WERI-Rb-1 (cell line): ENCODE data around the gene ZC3H10.

ENCODE experiments used
- DNase-seq: peaks from one replicate; pipeline ENCODE4 v3.0.0-alpha.2; 2020
- H3K27ac ChIP-seq: fragments of 250-450 bp; sonication (Bioruptor Pico); 2 replicates; pipeline ENCODE4 v1.5.1; 2020; ENCODE audit warnings: mild to moderate bottlenecking, moderate library complexity
- H3K27me3 ChIP-seq: fragments of 250-450 bp; sonication (Bioruptor Pico); 2 replicates; pipeline ENCODE4 v1.5.1; 2021; ENCODE audit warnings: mild to moderate bottlenecking, low read depth, moderate library complexity; ENCODE audit not compliant: insufficient read depth, severe bottlenecking
- H3K36me3 ChIP-seq: fragments of 250-450 bp; sonication (Bioruptor Pico); 2 replicates; pipeline ENCODE4 v1.5.1; 2020; ENCODE audit warnings: mild to moderate bottlenecking, moderate library complexity
- H3K4me3 ChIP-seq: 2 replicates; pipeline ENCODE4 v1.5.1; 2011; ENCODE audit warnings: low read depth, mild to moderate bottlenecking, control low read depth, low read length
- H3K9me3 ChIP-seq: fragments of 250-450 bp; sonication (Bioruptor Pico); 2 replicates; pipeline ENCODE4 v1.5.1; 2021; ENCODE audit warnings: mild to moderate bottlenecking, moderate library complexity; ENCODE audit not compliant: severe bottlenecking
- TF ChIP-seq, protein P1 (sequence below): IDR thresholded peaks from 2 replicates; pipeline ENCODE4 v1.5.1; 2011; ENCODE audit warnings: low read depth, mild to moderate bottlenecking, control low read depth, inconsistent platforms, low read length

The ZC3H10 gene

DNA sequence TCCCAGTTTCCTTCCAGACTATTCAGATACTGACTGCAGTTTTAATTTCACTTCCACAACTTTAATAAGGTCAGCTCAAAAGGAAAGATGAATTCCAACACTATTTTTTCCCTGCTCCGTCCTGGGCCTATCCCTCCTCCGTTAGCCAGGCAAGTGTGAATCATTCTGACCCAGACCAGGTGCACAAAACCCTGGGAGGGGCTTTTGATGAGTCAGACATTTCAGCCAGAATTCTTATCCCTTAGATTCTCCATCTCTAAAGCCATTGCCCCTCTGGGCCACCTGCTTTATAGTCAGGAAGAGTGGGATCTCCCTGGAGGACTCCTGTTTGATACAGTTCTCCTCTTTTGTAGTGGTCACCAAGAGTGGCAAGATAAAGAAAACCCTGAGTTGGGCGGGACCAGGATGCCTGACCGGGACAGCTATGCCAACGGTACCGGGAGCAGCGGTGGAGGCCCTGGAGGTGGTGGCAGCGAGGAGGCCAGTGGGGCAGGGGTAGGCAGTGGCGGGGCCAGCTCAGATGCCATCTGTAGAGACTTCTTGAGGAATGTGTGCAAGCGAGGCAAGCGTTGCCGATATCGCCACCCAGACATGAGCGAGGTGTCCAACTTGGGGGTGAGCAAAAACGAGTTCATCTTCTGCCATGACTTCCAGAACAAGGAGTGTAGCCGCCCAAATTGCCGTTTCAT lies 2.2 kb downstream of the ZC3H10 start:
- Histone ChIP-seq H3K36me3 (peaks cover 24% of the 10 kb centered on the region), H3K27ac (no peak overlapping the region), H3K9me3 (peaks cover 6% of the 10 kb centered on the region), H3K4me3 (no peak overlapping the region), H3K27me3 (no peaks in the 10 kb centered on the region)
- TF ChIP-seq, protein P1, sequence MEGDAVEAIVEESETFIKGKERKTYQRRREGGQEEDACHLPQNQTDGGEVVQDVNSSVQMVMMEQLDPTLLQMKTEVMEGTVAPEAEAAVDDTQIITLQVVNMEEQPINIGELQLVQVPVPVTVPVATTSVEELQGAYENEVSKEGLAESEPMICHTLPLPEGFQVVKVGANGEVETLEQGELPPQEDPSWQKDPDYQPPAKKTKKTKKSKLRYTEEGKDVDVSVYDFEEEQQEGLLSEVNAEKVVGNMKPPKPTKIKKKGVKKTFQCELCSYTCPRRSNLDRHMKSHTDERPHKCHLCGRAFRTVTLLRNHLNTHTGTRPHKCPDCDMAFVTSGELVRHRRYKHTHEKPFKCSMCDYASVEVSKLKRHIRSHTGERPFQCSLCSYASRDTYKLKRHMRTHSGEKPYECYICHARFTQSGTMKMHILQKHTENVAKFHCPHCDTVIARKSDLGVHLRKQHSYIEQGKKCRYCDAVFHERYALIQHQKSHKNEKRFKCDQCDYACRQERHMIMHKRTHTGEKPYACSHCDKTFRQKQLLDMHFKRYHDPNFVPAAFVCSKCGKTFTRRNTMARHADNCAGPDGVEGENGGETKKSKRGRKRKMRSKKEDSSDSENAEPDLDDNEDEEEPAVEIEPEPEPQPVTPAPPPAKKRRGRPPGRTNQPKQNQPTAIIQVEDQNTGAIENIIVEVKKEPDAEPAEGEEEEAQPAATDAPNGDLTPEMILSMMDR: no peak
- DNase-seq: no peak

DNA sequence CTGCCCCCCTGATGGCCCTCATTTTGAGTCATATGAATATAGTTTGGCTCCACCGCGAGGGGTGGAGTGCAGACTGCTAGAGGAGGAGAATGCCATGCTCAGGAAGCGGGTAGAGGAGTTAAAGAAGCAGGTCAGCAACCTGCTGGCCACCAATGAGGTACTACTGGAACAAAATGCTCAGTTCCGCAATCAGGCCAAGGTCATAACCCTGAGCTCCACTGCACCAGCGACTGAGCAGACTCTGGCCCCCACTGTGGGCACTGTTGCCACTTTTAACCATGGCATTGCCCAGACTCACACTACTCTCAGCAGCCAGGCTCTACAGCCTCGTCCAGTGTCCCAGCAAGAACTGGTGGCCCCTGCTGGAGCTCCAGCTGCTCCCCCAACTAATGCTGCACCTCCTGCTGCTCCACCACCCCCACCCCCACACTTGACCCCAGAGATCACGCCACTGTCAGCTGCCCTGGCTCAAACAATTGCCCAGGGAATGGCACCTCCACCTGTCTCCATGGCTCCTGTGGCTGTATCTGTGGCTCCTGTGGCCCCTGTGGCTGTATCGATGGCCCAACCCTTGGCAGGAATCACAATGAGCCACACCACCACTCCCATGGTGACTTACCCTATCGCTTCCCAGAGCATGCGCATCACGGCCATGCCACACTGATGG lies 3.3 kb downstream of the ZC3H10 start:
- peaks cover 24% of the 10 kb centered on the region for H3K36me3 ChIP-seq

DNA sequence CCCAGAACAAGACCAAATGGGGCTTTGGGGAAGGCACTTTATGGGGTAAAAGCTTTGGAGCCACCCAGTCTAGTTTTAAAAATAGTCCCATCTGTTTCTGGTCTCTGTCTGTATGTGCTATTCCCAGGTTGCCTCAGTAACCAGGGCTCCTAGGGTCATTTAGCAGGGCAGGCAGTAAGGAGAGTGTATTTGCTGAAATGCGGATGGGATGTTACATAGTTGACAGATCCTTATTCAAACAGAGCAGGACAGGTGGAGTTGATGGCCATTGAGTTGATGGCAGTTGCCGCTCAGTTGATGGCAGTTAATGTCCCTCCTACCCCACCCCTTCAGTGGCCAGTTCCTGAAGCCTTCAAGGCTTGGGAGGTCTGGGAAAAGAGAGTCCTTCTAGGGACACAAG lies 4.6 kb downstream of the ZC3H10 start:
- Histone ChIP-seq H3K27me3 (no peaks in the 10 kb centered on the region), H3K4me3 (no peak overlapping the region), H3K27ac (peak overlapping the region; percentile 19), H3K9me3 (no peaks in the 10 kb centered on the region), H3K36me3 (peaks cover 19% of the 10 kb centered on the region)
- TF ChIP-seq, protein P1: no peak
- no peak for DNase-seq

More for the DNA sequence above, 3.3 kb downstream of the ZC3H10 start:
- Histone ChIP-seq H3K27ac (no peak overlapping the region), H3K4me3 (no peak overlapping the region), H3K27me3 (no peaks in the 10 kb centered on the region), H3K9me3 (no peaks in the 10 kb centered on the region)
- DNase-seq: no peak
- TF ChIP-seq, protein P1: no peak

DNA sequence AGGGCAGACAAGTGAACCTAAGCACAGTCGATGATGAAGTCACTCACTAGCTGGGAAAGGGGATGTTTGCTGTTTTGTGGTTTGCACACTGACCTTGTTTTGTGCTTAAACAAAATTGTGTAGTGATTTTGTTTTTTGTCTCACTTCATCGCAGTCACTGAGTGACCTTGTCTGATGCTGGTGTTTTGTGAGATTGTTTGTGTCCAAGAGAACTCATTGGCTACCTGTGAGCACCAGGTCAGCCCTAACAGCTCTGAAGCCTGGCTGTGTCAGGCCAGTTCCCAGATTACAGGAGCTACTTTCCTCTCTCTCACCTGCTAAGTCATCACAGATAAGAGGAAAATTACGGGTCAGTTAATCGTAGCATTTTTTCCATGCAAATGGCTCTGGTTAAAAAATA lies 6.1 kb downstream of the ZC3H10 start:
- no peak for DNase-seq

DNA sequence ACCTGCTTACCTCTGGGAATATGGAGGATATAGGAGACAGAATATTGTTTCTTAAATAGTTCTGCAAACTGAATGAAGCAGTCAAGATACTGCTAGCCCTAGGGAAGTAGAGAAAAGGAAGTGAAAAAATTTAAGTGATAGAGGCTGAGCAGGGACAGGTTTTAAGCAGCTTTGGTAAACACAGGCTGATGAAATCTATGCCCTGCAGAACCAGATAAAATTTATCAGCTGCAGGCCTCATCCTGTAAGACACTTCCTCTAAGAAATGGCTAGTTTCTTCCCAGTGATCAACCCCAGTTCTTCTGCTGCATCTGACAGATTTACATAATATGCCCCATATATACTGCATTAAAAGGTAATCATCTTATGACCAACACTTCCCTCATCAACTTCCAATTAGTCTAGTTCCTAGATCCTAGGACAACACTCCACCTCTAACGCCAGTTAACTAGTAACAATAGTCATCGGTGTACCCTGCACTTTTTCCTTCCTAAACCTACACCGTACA lies 8.7 kb downstream of the ZC3H10 start:
- no peak overlapping the region for H3K4me3 ChIP-seq
- TF ChIP-seq, protein P1: no peak
- H3K27ac ChIP-seq: peak overlapping the region; percentile 76
- no peaks in the 10 kb centered on the region for H3K9me3 ChIP-seq
- no peaks in the 10 kb centered on the region for H3K27me3 ChIP-seq
- DNase-seq: no peak
- H3K36me3 ChIP-seq: peaks cover 17% of the 10 kb centered on the region

More for the DNA sequence above, 6.1 kb downstream of the ZC3H10 start:
- Histone ChIP-seq H3K27me3 (no peaks in the 10 kb centered on the region), H3K36me3 (peaks cover 16% of the 10 kb centered on the region), H3K9me3 (no peaks in the 10 kb centered on the region), H3K4me3 (no peak overlapping the region), H3K27ac (no peak overlapping the region)
- TF ChIP-seq, protein P1: no peak
